SU-DHL-6 (cell line): ENCODE data around the gene ORM2.

Source experiments
- H2AFZ ChIP-seq: fragments of 200-600 bp; sonication (generic); 2 replicates; pipeline ENCODE4 v1.6.1; 2014; ENCODE audit warnings: low read depth, mild to moderate bottlenecking, moderate library complexity, mixed read lengths, antibody characterized with exemption, low read length; ENCODE audit not compliant: severe bottlenecking
- H3F3A ChIP-seq: fragments of 200-600 bp; shearing (Covaris generic); 2 replicates; pipeline ENCODE4 v1.6.0; 2016; ENCODE audit warnings: antibody characterized with exemption, mild to moderate bottlenecking; ENCODE audit not compliant: insufficient read depth
- H3K27ac ChIP-seq: fragments of 200-600 bp; sonication (generic); 2 replicates; pipeline ENCODE4 v1.5.1; 2016; ENCODE audit warnings: low read depth, mild to moderate bottlenecking, low read length, moderate library complexity, mixed read lengths
- H3K27me3 ChIP-seq: fragments of 200-600 bp; sonication (generic), shearing (Covaris generic); 2 replicates; pipeline ENCODE4 v1.6.0; 2014; ENCODE audit warnings: mild to moderate bottlenecking, low read length
- H3K36me3 ChIP-seq: fragments of 200-600 bp; sonication (generic); 2 replicates; pipeline ENCODE4 v1.6.1; 2014; ENCODE audit warnings: mild to moderate bottlenecking, low read length, mixed read lengths
- H3K4me2 ChIP-seq: fragments of 300-600, 200-600 bp; shearing (Covaris generic), sonication (generic); 2 replicates; pipeline ENCODE4 v1.6.0; 2014; ENCODE audit warnings: low read length, low read depth, mild to moderate bottlenecking; ENCODE audit not compliant: poor library complexity, severe bottlenecking
- H3K4me3 ChIP-seq: fragments of 200-600 bp; sonication (generic); 2 replicates; pipeline ENCODE4 v1.5.1; 2014; ENCODE audit warnings: antibody characterized with exemption, low read length, mild to moderate bottlenecking, mixed read lengths; ENCODE audit not compliant: insufficient read depth, poor library complexity, severe bottlenecking
- H3K79me2 ChIP-seq: fragments of 200-600 bp; sonication (generic); 2 replicates; pipeline ENCODE4 v1.6.1; 2014; ENCODE audit warnings: mild to moderate bottlenecking, low read length, moderate library complexity; ENCODE audit not compliant: insufficient read depth
- H3K9ac ChIP-seq: fragments of 200-600 bp; sonication (generic); 2 replicates; pipeline ENCODE4 v1.7.0; 2014; ENCODE audit warnings: mild to moderate bottlenecking, low read length
- H3K9me2 ChIP-seq: fragments of 200-600 bp; sonication (generic); replicated peaks from 2 replicates; pipeline ENCODE4 v1.6.1; 2014; ENCODE audit warnings: low read length; ENCODE audit not compliant: insufficient read depth
- H3K9me3 ChIP-seq: fragments of 200-600 bp; sonication (generic); 2 replicates; pipeline ENCODE4 v1.6.1; 2014; ENCODE audit warnings: low read length, mixed read lengths; ENCODE audit not compliant: insufficient read depth
- H4K20me1 ChIP-seq: fragments of 200-600 bp; sonication (generic); 2 replicates; pipeline ENCODE4 v1.6.1; 2014; ENCODE audit warnings: low read depth, mild to moderate bottlenecking, antibody characterized with exemption, low read length, moderate library complexity, mixed read lengths
- EZH2phosphoT487 ChIP-seq: fragments of 200-600 bp; sonication (generic), shearing (Covaris generic); conservative IDR thresholded peaks from 2 replicates; pipeline ENCODE4 v1.6.1; 2018; ENCODE audit warnings: mild to moderate bottlenecking, antibody characterized with exemption, low read length, moderate library complexity, mixed read lengths
- TF ChIP-seq, protein P1 (sequence below): fragments of 200-600 bp; sonication (generic); IDR thresholded peaks from one replicate; pipeline ENCODE4 v1.5.1; 2017; ENCODE audit warnings: antibody characterized with exemption, mild to moderate bottlenecking, low read length, moderate library complexity; ENCODE audit not compliant: insufficient read depth, poor library complexity, severe bottlenecking

The ORM2 gene

DNA sequence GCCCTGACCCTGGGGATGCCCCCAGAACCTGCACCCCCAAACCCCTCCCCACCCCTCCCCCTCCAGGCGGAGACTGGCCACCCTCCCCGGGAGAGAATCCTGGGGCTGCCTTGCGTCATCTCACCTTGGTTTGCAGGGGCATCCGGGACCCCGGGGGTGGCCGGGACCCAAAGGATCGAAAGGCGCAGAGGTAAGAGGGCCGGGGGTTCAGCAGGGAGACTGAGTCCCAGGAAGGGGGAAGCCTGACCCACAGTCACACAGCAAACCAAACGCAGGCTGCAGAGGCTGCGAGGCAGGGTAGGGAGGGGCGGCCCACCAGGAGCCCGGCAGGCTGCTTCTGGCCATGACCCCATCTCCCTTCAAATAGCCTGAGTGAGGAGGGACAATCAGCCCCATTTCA lies 40.6 kb upstream of the ORM2 start:
- Histone ChIP-seq H3K36me3 (no peaks in the 10 kb centered on the region), H3K9me2 (no peaks in the 10 kb centered on the region), H3K27me3 (no peaks in the 10 kb centered on the region), H3F3A (no peaks in the 10 kb centered on the region), H3K79me2 (no peaks in the 10 kb centered on the region), H3K9me3 (no peaks in the 10 kb centered on the region), H3K4me3 (no peak overlapping the region), H4K20me1 (no peaks in the 10 kb centered on the region), H3K4me2 (no peak overlapping the region), H3K27ac (no peak overlapping the region), H2AFZ (no peak overlapping the region), H3K9ac (no peak overlapping the region)
- no peak for TF ChIP-seq EZH2phosphoT487
- TF ChIP-seq, protein P1, sequence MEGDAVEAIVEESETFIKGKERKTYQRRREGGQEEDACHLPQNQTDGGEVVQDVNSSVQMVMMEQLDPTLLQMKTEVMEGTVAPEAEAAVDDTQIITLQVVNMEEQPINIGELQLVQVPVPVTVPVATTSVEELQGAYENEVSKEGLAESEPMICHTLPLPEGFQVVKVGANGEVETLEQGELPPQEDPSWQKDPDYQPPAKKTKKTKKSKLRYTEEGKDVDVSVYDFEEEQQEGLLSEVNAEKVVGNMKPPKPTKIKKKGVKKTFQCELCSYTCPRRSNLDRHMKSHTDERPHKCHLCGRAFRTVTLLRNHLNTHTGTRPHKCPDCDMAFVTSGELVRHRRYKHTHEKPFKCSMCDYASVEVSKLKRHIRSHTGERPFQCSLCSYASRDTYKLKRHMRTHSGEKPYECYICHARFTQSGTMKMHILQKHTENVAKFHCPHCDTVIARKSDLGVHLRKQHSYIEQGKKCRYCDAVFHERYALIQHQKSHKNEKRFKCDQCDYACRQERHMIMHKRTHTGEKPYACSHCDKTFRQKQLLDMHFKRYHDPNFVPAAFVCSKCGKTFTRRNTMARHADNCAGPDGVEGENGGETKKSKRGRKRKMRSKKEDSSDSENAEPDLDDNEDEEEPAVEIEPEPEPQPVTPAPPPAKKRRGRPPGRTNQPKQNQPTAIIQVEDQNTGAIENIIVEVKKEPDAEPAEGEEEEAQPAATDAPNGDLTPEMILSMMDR = no peak

DNA sequence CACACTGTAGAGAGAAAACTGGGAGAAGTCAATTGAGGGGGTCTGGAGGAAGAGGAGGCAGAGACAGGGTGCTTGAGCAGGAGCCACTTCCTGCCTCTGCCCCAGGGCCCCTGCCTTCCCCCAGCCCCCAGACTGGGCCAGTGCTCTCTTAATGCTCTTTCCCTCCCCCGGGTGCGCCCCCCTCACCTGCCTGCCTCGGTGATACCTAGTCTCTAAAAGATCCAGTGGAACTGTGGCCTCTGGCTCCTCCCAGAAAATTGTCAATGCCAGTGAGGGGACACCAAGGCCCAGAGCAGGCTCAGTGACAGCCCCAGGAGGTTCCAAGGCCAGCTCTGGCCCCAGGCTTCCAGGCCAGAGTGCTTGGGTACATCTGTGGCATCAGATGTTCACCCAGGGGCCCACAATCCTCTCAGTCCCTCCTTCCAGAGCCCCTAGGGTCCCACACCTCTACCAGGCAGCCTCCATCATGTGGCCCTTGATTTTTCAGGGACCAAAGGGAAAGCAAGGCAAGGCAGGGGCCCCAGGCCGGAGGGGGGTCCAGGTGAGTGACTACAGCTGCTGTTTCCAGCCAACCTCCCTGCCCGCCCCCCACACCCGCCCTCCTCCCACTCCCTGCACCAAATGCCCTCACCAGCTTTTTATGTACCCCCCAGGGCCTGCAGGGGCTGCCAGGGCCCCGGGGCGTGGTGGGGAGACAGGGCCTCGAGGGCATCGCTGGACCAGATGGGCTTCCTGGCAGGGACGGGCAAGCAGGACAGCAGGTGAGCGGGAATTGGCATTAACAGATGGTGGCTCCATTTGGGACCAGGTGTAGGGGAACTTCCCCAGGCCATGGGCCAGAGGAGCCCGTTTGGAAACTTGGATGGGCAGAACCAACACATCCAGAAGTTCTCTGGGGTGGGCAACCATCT lies 39.8 kb upstream of the ORM2 start:
- Histone ChIP-seq H3K27ac (no peak overlapping the region), H3K9me2 (no peaks in the 10 kb centered on the region), H4K20me1 (no peaks in the 10 kb centered on the region), H3F3A (no peaks in the 10 kb centered on the region), H3K4me3 (no peak overlapping the region), H3K9me3 (peaks cover 6% of the 10 kb centered on the region; the same call in 1 of the 2 replicates), H3K79me2 (no peaks in the 10 kb centered on the region), H3K36me3 (no peaks in the 10 kb centered on the region), H3K4me2 (no peak overlapping the region), H3K9ac (no peak overlapping the region), H3K27me3 (no peaks in the 10 kb centered on the region), H2AFZ (no peak overlapping the region)
- TF ChIP-seq, protein P1 = no peak
- no peak for TF ChIP-seq EZH2phosphoT487

DNA sequence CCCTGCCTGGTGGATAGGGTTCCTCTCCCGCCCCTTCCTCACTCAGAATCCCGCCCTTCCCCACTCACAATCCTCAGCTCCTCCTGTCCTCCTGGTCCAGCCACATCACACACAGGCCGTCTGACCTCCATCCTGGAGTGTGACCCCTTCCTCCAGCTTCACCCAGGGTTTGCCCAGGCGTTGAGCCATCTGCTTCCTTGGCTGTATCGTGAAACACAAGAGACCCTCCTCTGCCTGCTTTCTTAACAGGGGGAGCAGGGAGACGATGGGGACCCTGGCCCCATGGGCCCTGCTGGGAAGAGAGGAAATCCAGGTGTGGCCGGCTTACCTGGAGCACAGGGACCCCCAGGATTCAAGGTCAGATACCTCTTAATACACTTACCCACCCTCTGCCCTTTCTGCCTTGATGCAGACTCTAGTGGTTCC lies 39.1 kb upstream of the ORM2 start:
- H3K27me3 ChIP-seq = no peaks in the 10 kb centered on the region
- no peak overlapping the region for H2AFZ ChIP-seq
- no peaks in the 10 kb centered on the region for H3K36me3 ChIP-seq
- H4K20me1 ChIP-seq = no peaks in the 10 kb centered on the region
- no peak overlapping the region for H3K27ac ChIP-seq
- no peak overlapping the region for H3K9ac ChIP-seq
- H3K79me2 ChIP-seq = no peaks in the 10 kb centered on the region
- no peaks in the 10 kb centered on the region for H3F3A ChIP-seq
- H3K4me2 ChIP-seq = no peak overlapping the region
- no peaks in the 10 kb centered on the region for H3K9me2 ChIP-seq
- TF ChIP-seq, protein P1 = no peak
- H3K4me3 ChIP-seq = no peak overlapping the region
- H3K9me3 ChIP-seq = peaks cover 9% of the 10 kb centered on the region; the same call in 1 of the 2 replicates
